Measurements from ENCODE around the gene PLXNA4. TPM values are rescaled to one million over a fixed set of nuclear protein-coding genes. Genes with fewer than 3 reads are reported as not detected.

PLXNA4 gene
- total RNA-seq, 1 donor from 2014 or later: 14.0 TPM

DNA sequence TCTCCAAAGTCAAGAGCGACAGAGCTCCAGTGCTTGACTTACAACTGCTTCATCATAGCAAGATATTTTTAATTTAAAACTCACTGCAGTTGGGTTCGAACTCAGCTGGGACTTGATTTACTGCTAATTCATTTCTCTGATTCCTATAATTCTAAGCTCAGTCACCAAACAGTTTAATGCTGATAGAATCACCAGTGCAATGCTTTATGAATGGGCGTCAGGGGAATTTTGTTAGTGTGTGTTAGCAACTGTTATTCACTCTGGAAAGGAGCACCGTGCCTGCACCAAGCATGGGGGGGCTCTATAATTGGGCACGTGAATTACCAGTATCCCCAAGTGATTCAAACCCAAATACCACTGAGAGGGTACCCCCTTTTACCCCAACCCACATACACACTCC lies 10.4 kb downstream of the PLXNA4 start:
- no peaks in the 10 kb centered on the region for H3K4me1 ChIP-seq
- intact Hi-C loops (cut with DNase I): no loop called here
- no peak overlapping the region for H3K27ac ChIP-seq
- no peaks in the 10 kb centered on the region for H3K36me3 ChIP-seq
- no peaks in the 10 kb centered on the region for H3K27me3 ChIP-seq
- H3K9me3 ChIP-seq: no peaks in the 10 kb centered on the region
- TF ChIP-seq POLR2A (IDR thresholded peaks at IDR 0.05): no peak
- TF ChIP-seq, protein P1, sequence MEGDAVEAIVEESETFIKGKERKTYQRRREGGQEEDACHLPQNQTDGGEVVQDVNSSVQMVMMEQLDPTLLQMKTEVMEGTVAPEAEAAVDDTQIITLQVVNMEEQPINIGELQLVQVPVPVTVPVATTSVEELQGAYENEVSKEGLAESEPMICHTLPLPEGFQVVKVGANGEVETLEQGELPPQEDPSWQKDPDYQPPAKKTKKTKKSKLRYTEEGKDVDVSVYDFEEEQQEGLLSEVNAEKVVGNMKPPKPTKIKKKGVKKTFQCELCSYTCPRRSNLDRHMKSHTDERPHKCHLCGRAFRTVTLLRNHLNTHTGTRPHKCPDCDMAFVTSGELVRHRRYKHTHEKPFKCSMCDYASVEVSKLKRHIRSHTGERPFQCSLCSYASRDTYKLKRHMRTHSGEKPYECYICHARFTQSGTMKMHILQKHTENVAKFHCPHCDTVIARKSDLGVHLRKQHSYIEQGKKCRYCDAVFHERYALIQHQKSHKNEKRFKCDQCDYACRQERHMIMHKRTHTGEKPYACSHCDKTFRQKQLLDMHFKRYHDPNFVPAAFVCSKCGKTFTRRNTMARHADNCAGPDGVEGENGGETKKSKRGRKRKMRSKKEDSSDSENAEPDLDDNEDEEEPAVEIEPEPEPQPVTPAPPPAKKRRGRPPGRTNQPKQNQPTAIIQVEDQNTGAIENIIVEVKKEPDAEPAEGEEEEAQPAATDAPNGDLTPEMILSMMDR (IDR thresholded peaks at IDR 0.05): no peak
- TF ChIP-seq POLR2AphosphoS5 (IDR thresholded peaks at IDR 0.05; ENCODE audit: insufficient read depth in 1 of 2, low read depth in 1 of 2): no peak
- no peak for DNase-seq (ENCODE audit: extremely low spot score in 2 of 2)
- H3K4me3 ChIP-seq: no peak overlapping the region

DNA sequence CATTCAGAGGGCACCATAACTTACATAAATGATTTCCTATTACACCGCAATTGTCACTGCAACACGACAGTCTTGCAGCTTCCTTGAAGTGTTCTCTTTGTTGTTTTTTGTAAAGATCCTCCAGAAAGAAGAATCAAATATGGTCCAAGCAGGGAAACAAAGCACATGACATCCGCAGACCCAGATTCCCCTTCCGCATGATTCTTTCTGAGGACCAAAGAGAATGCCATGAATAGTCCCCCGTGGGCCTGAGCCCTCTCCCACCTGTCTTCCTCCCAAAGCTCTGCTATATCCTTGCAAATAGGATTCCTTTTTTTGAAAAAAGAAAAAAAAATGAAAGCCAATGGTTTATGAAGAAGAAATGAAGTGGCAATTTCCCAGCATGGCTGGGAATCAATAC lies 10.8 kb downstream of the PLXNA4 start:
- H3K4me1 ChIP-seq: no peaks in the 10 kb centered on the region
- TF ChIP-seq POLR2AphosphoS5 (IDR thresholded peaks at IDR 0.05; ENCODE audit: insufficient read depth in 1 of 2, low read depth in 1 of 2) (no peak), POLR2A (IDR thresholded peaks at IDR 0.05) (no peak)
- TF ChIP-seq, protein P1 (IDR thresholded peaks at IDR 0.05): no peak
- no peak for DNase-seq (ENCODE audit: extremely low spot score in 2 of 2)
- no peaks in the 10 kb centered on the region for H3K36me3 ChIP-seq
- intact Hi-C loops (cut with DNase I): no loop called here
- no peaks in the 10 kb centered on the region for H3K9me3 ChIP-seq
- H3K27me3 ChIP-seq: no peaks in the 10 kb centered on the region
- no peak overlapping the region for H3K27ac ChIP-seq
- no peak overlapping the region for H3K4me3 ChIP-seq

DNA sequence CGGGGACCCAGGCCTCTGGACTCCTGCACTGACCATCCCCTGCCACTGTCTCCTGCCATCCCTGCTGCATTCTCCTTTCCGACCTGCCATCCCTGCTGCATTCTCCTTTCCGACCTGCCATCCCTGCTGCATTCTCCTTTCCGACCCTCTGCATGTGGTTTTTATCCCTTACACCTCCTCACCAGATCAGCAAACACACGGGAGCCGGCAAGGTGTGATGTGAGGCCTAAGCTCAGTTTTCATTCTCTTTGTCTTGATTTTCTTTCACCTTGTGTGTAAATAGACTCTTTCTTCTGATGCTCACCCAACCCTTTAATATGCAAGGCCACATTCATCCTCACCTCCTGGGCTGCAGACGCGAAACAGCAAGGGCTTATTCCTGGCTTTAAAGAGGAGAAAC lies 11.4 kb downstream of the PLXNA4 start:
- no peaks in the 10 kb centered on the region for H3K4me1 ChIP-seq
- intact Hi-C loops (cut with DNase I): no loop called here
- H3K4me3 ChIP-seq: no peak overlapping the region
- H3K27ac ChIP-seq: no peak overlapping the region
- H3K9me3 ChIP-seq: no peaks in the 10 kb centered on the region
- H3K27me3 ChIP-seq: no peaks in the 10 kb centered on the region
- H3K36me3 ChIP-seq: no peaks in the 10 kb centered on the region
- no peak for DNase-seq (ENCODE audit: extremely low spot score in 2 of 2)
- TF ChIP-seq POLR2A (IDR thresholded peaks at IDR 0.05) (no peak), POLR2AphosphoS5 (IDR thresholded peaks at IDR 0.05; ENCODE audit: insufficient read depth in 1 of 2, low read depth in 1 of 2) (no peak)
- TF ChIP-seq, protein P1 (IDR thresholded peaks at IDR 0.05): no peak

DNA sequence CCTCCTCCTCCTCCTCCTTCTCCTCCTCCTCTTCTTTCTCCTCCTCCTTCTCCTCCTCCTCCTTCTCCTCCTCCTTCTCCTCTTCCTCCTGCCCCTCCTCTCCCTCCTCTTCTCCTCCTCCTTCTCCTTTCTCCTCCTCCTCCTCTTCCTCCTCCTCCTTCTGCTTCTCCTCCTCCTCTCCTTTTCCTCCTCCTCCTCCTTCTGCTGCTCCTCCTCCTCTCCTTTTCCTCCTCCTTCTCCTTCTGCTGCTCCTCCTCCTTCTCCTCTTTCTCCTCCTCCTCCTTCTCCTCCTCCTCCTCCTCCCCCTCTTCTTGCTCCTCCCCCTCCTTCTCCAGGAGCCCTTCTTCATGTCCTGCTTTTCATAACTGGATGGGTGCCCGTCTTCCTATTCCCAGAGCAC lies 12.2 kb downstream of the PLXNA4 start:
- Histone ChIP-seq H3K9me3 (no peaks in the 10 kb centered on the region), H3K27me3 (no peaks in the 10 kb centered on the region), H3K27ac (no peak overlapping the region), H3K4me3 (no peak overlapping the region), H3K36me3 (no peaks in the 10 kb centered on the region), H3K4me1 (no peaks in the 10 kb centered on the region)
- no peak for DNase-seq (ENCODE audit: extremely low spot score in 2 of 2)
- intact Hi-C loops (cut with DNase I): no loop called here
- TF ChIP-seq POLR2AphosphoS5 (IDR thresholded peaks at IDR 0.05; ENCODE audit: insufficient read depth in 1 of 2, low read depth in 1 of 2) (no peak), POLR2A (IDR thresholded peaks at IDR 0.05) (no peak)
- TF ChIP-seq, protein P1 (IDR thresholded peaks at IDR 0.05): no peak

DNA sequence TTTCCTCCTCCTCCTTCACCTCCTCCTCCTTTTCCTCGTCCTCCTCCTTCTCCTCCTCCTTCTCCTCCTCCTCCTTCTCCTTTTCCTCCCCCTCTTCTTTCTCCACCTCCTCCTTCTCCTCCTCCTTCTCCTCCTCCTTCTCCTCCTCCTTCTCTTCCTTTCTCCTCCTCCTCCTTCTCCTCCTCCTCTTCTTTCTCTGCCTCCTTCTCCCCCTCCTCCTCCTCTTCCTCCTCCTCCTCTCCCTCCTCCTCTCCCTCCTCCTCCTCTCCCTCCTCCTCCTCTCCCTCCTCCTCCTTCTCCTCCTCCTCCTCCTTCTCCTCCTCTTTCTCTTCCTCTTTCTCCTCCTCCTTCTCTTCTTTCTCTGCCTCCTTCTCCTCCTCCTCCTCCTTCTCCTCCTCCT lies 13.6 kb downstream of the PLXNA4 start:
- Histone ChIP-seq H3K36me3 (no peaks in the 10 kb centered on the region), H3K4me1 (no peaks in the 10 kb centered on the region), H3K27me3 (no peaks in the 10 kb centered on the region), H3K9me3 (no peaks in the 10 kb centered on the region), H3K4me3 (no peak overlapping the region), H3K27ac (no peak overlapping the region)
- TF ChIP-seq, protein P1 (IDR thresholded peaks at IDR 0.05): no peak
- no peak for TF ChIP-seq POLR2A (IDR thresholded peaks at IDR 0.05)
- TF ChIP-seq POLR2AphosphoS5 (IDR thresholded peaks at IDR 0.05; ENCODE audit: insufficient read depth in 1 of 2, low read depth in 1 of 2): no peak
- DNase-seq (ENCODE audit: extremely low spot score in 2 of 2): no peak
- intact Hi-C loops (cut with DNase I): no loop called here

Data from vagina (tissue), 2 donors.